Activated CD4-positive, alpha-beta T cell treated with anti-CD3 and anti-CD28 coated beads, Interleukin-2, amount 50 U/mL, for 1 hour (primary cell): ENCODE results near the gene RPL21.
A peak's percentile ranks its signal among the peaks of the same experiment; 100 is the strongest.

Experiments
- DNase-seq: peaks from one replicate; pipeline ENCODE4 v3.0.0-alpha.2; 2020

The RPL21 gene

DNA sequence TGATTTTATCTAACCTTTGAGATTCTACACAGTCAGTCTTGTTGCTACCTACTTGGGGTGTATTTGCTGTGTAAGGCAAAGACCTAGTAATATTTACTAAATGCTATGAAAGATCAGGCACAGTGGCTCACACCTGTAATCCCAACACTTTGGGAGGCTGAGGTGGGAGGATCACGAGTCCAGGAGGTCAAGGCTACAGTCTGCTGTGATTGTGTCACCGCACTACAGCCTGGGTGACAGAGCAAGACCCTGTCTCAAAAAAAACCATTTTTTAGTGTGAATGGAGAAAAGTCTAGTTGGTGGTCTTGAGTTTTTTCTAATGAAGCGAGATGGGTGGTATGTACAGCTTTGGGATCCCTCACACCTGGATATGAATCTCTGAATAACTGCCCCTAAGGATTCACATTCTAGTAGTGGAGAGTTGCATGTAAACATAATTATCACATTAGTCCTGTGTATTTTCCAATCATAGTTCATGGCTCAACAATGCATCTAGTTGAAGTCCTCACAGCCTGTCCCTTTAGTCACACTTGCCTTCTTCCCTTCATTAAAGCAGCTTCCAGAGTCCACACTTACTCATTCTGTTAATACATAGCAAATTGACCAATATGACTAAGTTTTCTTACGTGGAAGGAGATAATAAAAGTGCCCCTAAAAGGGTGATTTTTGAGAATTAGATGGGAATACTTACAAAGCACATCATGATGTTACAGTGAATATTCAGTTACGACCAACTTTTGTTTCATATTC, 7.5 kb downstream of the RPL21 start:
- no peak for DNase-seq

DNA sequence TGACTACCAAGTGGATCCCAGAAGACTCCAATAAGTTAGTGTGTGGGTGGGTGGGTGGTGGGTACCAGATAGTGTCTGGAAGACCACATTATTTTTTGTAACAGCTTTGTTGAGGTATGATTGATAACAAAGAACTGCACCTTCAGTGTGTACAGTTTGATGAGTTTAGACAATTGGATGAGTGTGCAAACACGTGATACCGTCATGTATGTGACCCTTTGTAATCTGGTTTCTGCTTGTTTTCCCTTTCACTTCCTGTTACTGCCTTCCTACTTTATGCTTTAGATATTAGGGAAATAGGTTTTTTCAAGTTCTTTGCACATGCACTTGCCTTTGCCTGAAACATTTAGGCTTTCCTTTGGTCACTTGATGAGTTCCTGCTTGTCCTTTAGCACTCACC, 8.5 kb downstream of the RPL21 start:
- DNase-seq: no peak

DNA sequence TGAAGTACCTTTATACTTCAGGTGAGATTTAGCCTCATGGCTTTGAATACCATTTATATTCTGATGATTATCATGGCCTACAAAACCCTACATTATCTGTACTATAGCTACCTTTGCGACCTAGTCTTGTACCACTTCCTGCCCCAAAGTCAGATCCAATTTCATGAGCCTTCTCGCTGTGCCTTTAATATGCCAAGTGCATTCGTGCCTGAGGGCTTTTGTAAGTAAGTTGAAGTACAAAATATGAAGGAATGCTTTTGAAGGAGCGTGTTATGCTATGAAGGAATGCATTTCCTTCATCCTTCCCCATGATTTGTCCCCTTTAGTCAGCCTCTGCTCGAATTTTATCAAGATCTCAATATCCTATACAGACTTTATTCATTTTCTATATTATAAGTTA, 10.0 kb downstream of the RPL21 start:
- DNase-seq: no peak

DNA sequence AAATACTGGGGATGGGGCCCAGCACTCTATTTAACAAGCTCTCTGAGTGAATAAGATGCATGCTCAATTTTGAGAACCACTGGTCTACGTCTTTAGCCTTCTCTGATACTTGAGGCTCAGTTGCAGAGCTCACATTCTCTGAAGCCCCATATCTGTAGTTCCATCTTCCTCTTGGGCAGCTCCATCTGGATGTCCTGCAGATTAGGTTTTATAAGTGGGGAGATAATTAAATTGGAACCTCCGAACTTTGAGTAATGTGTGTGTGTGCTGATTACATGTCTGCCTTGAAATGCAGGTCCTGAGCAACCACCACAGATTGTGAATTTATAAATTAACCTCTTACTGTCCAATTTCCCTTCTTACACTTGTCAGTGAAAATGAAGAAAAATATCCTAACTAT, 12.1 kb downstream of the RPL21 start:
- no peak for DNase-seq

DNA sequence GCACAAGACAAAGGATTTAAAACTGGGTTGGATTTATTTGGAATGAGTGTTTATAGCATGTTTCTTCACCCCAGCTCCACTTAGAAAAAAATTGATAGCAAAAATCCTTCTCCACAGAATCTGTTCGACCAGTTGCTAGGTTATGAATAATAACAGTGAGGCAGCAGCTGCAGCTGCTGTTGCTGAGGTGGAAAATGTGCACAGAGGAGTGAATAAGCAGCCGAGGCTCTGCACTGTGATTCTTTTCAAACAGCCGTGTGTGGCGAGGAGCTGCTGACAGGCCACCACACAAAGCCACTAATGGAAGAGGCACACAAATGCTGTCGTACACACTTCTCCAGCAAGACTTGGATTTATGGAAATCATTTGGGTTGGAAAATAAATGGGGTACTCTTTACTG, 12.8 kb downstream of the RPL21 start:
- no peak for DNase-seq

DNA sequence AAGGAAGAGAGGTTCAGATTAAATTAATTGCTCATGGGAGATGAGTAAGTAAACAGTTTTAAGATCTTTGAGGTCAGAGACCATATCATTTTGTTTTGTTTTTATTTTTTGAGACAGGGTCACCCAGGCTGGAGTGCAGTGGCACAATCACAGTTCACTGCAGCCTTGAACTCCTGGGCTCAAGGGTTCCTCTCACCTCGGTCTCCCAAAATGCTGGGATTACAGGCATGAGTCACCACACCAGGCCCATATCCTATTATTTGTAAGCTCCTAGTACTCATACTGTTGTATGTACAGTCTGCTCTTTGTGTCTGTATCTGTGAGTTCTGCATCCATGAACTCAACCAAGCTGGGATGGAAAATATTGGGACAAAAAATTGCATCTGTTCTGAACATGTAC, 13.3 kb downstream of the RPL21 start:
- DNase-seq: no peak

DNA sequence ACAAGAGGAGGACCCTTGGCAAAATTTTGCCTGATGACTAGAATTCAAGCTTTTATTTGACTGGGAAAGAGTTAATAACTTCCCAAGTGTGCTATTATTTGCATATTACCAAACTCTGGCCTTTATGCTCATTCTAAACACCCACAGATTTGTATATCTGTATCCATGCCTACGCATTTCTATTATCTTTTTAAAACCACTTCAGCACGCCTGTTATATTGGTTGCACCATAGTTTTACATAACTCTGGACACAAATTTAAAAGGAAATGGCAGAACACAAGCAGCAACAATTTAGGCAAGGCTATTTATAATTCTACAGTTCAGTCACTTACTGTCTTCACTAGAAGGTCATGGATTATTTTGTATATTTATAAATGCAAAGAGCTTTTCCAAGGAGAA, 15.6 kb downstream of the RPL21 start:
- no peak for DNase-seq

DNA sequence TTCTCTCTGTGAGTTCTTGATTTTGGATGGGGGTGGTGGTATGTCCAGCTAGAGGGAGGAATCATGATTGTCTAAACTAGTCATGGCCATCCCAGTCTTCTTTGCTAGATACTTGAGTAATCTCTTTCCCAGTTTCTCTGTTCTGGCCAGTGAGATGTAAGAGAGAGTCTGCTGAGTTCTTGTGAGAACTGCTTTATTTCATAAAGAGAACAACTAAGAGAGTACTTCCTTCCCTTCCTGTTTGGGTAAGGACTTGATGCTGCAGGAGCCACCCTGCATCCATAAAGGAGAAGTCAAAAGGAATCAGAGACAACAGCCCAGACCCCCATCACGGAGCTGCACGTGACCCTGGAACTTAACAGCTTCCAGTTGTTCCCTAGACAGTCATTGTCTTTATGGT, 16.2 kb downstream of the RPL21 start:
- DNase-seq: no peak

DNA sequence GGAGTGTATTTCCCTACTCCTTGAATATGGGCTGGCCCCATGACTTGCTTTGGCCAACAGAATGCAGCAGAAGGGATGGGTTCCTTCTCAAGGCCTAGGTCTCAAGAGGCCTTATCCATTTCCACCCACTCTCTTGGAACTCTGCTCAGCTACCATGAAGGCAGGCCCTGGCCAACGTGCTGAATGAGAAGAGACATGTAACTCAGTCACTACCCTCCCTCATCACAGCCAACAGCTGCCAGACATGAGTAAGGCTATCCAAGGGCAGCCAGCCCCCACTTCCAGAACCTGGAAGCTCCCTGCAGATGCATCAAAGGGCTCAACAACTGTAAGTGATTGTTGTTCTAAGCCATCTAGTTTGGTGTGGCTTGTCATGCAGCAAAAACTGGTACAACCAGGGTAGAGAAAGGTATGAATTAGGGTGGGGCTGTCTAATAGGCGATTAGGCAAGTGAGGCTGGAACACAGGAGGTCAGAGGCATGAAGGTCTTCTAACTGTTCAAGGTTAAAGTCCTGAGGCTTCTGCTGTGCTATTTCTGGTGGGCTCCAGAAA, 17.8 kb downstream of the RPL21 start:
- DNase-seq: no peak

DNA sequence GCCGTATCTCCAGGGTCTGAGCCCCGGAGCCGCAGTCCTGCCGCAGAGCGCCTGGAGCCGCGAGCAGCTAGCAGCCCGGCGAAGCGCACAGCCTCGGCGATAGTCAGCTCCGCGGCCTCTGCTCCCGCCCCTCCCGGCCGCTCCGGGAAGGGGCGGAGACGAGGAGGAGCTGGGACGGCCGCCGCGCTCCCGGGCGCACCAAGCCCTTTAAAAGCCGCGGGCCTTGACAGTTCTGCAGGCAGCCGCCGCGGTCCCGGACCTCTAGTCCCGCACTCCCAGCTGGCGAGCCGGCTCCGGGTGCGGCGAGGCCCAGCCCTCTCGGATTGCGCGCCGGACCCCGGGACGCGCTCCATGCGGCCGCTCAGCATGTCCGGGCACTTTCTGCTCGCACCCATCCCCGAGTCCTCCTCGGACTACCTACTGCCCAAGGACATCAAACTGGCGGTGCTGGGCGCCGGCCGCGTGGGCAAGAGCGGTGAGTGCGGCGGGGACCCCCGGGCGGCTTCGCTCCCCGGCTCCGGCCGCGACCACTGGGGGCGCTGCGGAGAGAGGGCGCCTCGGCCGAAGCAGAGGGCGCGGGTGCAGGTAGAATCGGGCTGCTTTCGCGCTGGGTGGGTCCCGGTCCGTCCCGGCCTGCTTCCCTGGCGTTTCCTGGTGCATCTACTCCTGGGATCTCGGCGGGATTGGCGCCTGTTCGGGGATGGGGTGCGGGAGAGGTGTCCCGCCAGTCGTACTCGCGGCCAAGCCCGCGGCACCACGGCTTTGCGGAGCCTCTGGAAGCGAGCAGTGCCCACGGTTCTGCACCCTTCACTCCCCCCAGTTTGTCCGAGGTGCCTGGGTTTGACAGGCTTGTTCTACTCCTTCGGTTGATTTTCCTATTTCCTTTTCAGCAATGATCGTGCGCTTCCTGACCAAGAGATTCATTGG, 19.5 kb downstream of the RPL21 start, which contains the start of gene RASL11A:
RASL11A (plus strand) TSS at position 237 of the 927 bp plus-strand sequence; CDS start at position 352, 115 bp downstream.
- peak; percentile 66 for DNase-seq

DNA sequence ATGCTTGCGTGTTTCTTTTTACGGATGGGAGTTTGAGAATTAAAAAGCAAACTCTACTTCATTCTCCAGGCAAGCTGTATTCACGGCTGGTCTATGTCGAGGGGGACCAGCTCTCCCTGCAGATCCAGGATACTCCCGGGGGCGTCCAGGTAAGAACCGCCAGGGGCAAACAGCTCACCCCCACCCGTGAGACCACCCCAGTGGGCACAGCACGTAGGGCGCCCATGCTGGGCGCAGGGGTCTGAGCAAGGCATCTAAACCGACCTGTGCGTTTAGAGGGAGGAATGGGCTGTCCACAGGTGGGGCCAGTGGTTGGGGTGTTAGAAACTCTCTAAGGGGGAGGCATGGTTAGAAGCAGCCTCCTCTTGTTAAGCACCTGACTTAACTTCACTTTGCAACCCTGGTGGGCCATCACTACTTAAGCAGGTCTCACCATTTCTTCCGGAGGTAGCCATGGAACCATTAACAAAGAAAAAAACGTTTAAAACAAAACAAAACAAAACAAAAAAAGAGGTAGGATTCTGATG, 20.3 kb downstream of the RPL21 start:
- DNase-seq: no peak

DNA sequence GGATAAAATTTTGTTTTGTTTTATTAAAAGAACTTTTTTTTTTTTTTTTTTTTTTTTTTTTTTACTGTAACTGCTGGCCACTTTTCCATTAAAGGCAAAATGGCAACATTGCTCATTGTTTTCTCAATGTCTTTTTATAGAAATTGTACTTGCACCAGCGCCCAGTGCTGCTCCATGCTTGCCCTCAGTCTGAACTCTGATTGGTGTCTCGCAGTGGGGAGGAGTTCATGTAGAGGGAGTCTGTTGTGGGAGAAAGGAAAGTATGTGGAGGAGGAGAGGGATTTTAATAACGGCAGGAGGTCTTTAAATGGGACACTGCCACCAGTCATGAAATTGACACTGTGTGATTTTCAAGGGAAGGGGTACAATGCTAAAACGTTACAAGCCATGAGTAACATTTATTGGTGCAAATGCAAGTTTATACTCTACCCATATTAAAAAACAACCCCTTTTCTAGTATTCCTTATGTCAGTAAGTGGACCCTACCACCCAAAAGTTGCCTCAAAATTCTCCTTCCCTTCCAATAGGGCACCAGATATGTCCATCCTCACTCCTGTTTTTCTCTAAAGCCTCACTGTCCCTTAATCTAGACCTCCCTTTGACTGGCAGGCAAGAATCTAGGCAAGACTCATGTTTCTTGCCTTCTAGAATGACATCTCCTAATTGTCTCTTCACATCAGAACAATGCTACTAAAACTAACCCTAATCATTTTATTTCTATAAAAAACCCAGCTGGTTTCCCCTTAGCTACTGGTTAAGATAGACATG, 22.5 kb downstream of the RPL21 start:
- no peak for DNase-seq

DNA sequence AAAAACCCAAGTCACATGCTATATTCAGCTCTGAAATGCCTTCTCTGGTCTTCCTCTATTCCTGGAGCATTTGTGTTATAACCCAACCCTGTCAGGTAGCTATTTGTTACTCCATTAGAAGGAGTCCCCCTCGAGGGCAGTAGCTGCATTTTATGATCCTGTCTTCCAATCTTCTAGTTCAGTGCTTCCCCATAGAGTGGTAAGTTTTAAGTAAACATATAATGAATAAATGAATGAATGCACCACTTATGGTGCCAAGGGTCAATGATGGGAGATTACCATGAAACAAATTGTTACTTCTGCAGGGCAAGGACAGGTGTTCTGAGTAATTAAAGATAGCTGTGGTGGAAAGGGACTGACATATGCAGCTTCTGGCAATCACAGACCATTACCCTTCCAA, 23.3 kb downstream of the RPL21 start:
- no peak for DNase-seq

DNA sequence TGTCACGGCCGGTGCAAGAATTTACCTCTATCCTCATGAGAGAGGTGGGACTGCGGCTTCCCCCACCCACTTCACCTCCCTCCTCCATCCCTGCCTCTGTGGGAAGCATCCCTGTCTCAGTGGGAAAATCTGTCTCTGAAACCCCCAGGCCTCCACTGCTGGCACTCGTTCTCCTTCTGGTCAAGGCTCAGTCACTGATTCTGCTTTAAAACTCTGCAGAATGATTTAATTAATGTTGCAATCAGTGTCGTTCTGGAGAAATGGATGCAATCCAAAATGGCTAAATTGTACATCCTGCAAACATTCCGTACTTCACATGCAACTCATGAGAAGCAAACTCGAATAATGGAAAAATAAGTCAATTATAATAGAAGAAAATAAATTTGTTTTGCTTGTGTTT, 24.8 kb downstream of the RPL21 start:
- DNase-seq: no peak

DNA sequence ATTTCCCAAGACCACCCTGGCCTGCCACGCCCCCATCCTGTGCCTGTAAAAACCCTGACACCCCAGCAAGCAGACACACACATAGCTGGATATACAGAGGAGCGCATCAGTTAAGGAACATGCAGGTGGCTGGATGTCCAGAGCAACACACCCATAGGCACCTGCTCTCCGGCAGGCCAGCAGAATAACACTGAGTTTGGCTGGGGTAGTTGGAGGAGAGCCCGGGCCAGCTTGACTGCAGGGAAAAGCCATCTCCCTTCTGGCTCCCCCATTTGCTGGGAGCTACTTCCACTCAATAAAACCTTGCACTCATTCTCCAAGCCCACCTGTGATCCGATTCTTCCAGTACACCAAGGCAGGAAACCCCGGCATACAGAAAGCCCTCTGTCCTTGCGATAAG, 28.1 kb downstream of the RPL21 start:
- no peak for DNase-seq

DNA sequence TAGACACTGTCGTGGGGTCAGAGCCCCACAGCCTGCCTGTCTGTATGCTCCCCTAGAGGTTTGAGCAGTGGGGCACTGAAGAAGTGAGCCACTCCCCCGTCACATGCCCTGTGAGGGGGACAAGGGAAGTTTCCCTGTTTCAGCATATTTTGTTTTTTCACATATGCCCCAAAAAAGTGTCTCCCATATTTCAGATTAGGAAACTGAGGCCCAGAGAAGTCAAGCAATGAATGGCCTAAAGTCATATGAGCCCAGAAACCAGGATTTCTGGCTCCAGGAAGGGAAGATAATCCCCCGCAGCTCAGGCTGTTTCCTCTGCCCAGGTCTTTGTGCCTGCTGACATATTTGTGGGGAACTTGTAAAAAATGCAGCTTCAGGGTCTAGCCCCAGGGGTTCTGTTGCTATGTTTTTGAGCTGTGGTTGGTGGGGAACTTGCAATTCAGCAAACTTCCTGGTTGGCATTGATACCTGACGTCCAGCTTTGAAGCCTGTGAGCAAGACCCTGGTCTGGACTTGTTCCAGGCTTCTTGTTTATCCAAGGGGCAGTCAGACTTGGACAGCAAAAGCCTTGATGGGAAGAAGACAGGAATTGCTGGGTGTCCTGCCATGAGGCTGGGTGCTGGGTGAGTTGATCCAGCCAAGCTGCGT, 28.8 kb downstream of the RPL21 start:
- DNase-seq: no peak

DNA sequence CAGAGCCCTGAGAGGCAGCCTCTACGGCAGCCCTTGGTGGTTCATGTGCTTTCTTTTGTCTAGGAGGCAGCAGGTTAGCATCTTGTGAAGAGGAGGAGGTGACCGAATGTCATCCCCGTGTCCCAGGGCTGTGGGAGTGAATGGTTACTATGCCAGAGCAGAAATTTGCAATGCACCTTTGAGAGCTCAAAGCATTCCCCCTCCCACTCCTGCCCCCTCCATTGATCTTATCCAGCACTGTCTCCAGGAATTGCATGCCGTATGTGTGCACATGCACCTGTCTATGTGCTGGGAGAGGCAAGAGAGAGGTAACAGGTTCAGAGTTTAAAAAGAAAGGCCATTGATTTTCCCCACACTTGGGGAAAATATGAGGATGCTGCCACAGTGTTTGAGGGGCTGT, 29.5 kb downstream of the RPL21 start:
- no peak for DNase-seq

DNA sequence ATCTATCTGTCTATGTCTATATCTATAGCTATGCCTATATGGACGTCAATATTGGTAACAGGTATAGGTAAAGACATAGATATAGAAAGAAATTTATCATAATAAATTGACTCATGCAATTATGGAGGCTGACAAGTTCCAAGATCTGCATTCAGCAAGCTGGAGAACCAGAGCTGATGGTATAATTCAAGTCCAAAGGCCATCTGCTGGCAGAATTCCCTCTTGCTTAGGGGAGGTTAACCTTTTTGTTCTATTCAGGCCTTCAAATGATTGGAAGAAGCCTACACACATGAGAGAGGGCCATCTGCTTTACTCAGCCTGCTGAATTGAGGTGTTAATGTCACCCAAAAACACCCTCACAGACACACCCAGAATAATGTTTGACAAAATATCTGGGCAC, 30.1 kb downstream of the RPL21 start:
- no peak for DNase-seq

DNA sequence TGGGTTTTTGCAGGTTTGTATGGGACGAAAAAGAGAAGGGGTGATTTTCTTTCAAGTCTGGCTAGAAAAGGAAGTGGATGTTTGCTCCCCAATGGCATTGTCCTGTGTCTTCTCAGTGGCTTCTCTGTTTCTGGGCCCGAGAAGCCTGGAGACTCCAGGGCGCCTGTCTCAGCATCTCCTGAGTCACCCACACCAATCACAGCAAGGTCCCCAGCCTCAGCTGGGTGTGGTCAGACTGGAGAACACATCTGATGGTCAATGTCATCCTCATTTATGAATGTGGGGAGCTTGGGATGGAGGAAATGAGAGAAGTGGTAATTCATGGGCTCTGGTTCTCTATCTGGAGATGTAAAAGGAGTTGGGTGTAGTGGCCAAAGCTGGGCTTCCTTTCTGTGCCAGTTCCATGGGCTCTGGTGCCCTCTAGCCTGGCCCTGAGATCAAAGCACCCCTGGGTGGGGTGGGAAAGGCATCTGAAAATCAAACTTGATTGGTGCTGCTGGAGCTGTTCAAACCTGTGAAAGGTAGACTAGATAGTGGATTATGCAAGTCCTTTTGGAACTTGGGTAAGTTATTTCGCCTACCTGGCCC, 32.6 kb downstream of the RPL21 start:
- no peak for DNase-seq

DNA sequence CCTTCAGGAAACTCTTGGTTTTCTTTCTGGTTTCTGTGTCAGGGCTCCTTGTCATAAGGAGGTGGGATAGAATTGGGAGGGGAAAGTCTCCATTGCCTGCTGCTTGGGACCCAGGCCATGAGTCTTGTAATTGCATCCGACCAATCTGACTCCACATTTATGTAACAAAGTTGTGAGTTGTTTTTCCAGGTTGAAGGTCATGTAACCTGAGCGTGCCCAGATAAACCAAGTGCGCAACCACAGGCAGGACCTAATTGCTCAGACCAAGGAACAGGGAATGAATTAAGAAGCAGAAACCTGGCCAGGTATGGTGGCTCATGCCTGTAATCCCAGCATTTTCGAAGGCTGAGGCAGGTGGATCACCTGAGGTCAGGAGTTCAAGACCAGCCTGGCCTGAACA, 37.0 kb downstream of the RPL21 start:
- no peak for DNase-seq

DNA sequence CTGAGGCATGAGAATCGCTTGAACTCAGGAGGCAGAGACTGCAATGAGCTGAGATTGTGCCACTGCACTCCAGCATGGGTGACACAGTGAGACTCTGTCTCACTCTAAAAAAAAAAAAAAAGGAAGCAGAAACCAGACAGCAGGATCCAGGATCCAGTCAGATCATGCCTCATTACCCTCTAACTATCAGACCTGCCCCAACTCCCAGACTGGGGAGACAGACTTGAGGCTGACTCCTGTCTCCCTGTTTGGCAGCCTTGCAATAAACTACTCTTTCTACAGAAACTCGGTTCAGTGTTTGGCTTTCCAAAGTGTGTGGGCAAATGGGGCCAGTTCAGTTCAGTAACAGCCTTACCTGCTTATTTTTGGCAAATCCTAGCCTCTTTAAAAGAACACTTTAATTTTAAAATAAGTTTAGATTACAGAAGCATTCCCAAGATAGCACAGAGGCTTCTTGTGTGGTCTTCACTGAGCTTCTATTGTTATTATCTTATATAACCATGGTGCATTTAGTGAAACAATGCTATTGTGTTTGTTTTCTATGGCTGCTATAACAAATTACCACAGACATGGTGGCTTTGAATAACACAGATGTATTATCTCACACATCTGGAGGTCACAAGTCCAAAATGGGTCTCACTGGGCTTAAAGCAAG, 37.8 kb downstream of the RPL21 start:
- DNase-seq: no peak
